ENCODE measurements around the gene FAIM2. TPM values are rescaled to one million over a fixed set of nuclear protein-coding genes. Genes with fewer than 3 reads are reported as not detected.

FAIM2 gene
- total and polyA plus RNA-seq, 2 donors (not counting 3 experiments of a cell fraction or from before 2014, with no cell fraction given), result 0.01 TPM; not detected in 1

- Histone ChIP-seq H3K27ac (ENCODE audit: insufficient read depth, low read depth, low read length) (no peak overlapping the region), H3K9me3 (replicated peaks; ENCODE audit: control insufficient read depth, insufficient read depth, low read length) (no peaks in the 10 kb centered on the region), H3K9ac (replicated peaks; ENCODE audit: extremely low read depth, insufficient read depth, low read length) (no peak overlapping the region), H3K4me2 (ENCODE audit: insufficient read depth, low read length) (no peak overlapping the region), H4K20me1 (replicated peaks; ENCODE audit: control insufficient read depth, extremely low read depth, insufficient read depth, low read length) (no peaks in the 10 kb centered on the region), H3K79me2 (ENCODE audit: control insufficient read depth, insufficient read depth, low read length) (no peaks in the 10 kb centered on the region), H3K4me1 (ENCODE audit: control insufficient read depth, extremely low read depth, insufficient read depth, low read length) (no peaks in the 10 kb centered on the region), H3K9me1 (replicated peaks; ENCODE audit: control insufficient read depth, extremely low read depth, insufficient read depth, low read length) (no peaks in the 10 kb centered on the region), H2AFZ (ENCODE audit: low read depth, low read length) (no peak overlapping the region), H3K27me3 (ENCODE audit: control insufficient read depth in 2 of 2, insufficient read depth in 2 of 2, low read length in 2 of 2) (no peaks in the 10 kb centered on the region), H3K4me3 (replicated peaks in 1 of 3; ENCODE audit: insufficient read depth in 1 of 3, low read depth in 1 of 3, low read length in 3 of 3) (no peak overlapping the region), H3K36me3 (ENCODE audit: control insufficient read depth in 2 of 2, extremely low read depth in 1 of 2, insufficient read depth in 2 of 2, low read length in 2 of 2) (no peaks in the 10 kb centered on the region)
- no TSS peak for BruUV-seq (replicated peaks)
- TF ChIP-seq GATA2 (IDR thresholded peaks at IDR 0.05; ENCODE audit: insufficient read depth, insufficient read length, low read depth, low read length) (no peak), FOS (IDR thresholded peaks at IDR 0.05; ENCODE audit: borderline replicate concordance, insufficient read depth, low read length) (no peak), MYC (IDR thresholded peaks at IDR 0.05; ENCODE audit: low read depth, low read length) (no peak), JUN (IDR thresholded peaks at IDR 0.05; ENCODE audit: borderline replicate concordance, insufficient read depth, insufficient read length, low read depth) (no peak), POLR2A (IDR thresholded peaks at IDR 0.05; ENCODE audit: low read depth, low read length) (no peak), EZH2 (IDR thresholded peaks at IDR 0.05; ENCODE audit: borderline replicate concordance, low read depth, low read length, severe bottlenecking) (no peak), POLR2AphosphoS5 (IDR thresholded peaks at IDR 0.05; ENCODE audit: insufficient read depth, low read depth, low read length) (no peak)
- TF ChIP-seq, protein P1, sequence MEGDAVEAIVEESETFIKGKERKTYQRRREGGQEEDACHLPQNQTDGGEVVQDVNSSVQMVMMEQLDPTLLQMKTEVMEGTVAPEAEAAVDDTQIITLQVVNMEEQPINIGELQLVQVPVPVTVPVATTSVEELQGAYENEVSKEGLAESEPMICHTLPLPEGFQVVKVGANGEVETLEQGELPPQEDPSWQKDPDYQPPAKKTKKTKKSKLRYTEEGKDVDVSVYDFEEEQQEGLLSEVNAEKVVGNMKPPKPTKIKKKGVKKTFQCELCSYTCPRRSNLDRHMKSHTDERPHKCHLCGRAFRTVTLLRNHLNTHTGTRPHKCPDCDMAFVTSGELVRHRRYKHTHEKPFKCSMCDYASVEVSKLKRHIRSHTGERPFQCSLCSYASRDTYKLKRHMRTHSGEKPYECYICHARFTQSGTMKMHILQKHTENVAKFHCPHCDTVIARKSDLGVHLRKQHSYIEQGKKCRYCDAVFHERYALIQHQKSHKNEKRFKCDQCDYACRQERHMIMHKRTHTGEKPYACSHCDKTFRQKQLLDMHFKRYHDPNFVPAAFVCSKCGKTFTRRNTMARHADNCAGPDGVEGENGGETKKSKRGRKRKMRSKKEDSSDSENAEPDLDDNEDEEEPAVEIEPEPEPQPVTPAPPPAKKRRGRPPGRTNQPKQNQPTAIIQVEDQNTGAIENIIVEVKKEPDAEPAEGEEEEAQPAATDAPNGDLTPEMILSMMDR (IDR thresholded peaks at IDR 0.05; ENCODE audit: extremely low read depth in 1 of 2, insufficient read depth in 1 of 2, low read depth in 1 of 2, low read length in 2 of 2), result no peak
- TF ChIP-seq, protein P2, sequence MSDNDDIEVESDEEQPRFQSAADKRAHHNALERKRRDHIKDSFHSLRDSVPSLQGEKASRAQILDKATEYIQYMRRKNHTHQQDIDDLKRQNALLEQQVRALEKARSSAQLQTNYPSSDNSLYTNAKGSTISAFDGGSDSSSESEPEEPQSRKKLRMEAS (IDR thresholded peaks at IDR 0.05; ENCODE audit: insufficient read depth, insufficient read length), result no peak
- DNase-seq (ENCODE audit: low read depth, low spot score), result no peak
- ChIA-PET POLR2A (interaction anchor here (1.1 kb wide), 1 partner anchor 15 kb away, joined by 3 read pairs; no protein-coding TSS in a partner anchor), CTCF (interaction anchor here (0.7 to 1.7 kb wide), 3 partner anchors 9 to 68 kb away, joined by 3 to 10 read pairs (median 6); no protein-coding TSS in a partner anchor)
- FAIRE-seq, result no peak
- intact Hi-C loops (cut with micrococcal nuclease), result no loop called here
- dilution Hi-C loops (cut with MboI; ENCODE audit: extremely low pct_ligation_motif_present, low sequenced_read_pairs), result no loop called here
Measured at GRCh38 chr12:49936925-49937324, 33.2 kb upstream of the FAIM2 start.
